Adrenal gland (tissue), 12 donors: Measurements from ENCODE around the gene NOC2L. TPM values are rescaled to one million over a fixed set of nuclear protein-coding genes. Genes with fewer than 3 reads are reported as not detected.
A peak's percentile ranks its signal among the peaks of the same experiment; 100 is the strongest.
"Not testable (repeated sequence)": the region's sequence is repeated elsewhere in the genome, so short reads cannot be mapped to it uniquely, and the experiment has no call there.

Experiments used
- DNase-seq, 7 donors: peaks; one replicate each; pipeline ENCODE4 v3.0.0-alpha.2; 2019 to 2020
- H3K27ac ChIP-seq, 5 donors: fragments of 200-600 bp; sonication (generic) in 4 of 5; 1 replicate in 3 of 5; 2 replicates in 2 of 5; pipeline versions ENCODE4 v1.5.1 to v1.8.0; 2016 to 2020; ENCODE audit warnings: mild to moderate bottlenecking in 1 of 5
- H3K27me3 ChIP-seq: fragments of 200-600 bp; 2 replicates; pipeline ENCODE4 v1.8.0; 2021
- H3K36me3 ChIP-seq, 2 donors: fragments of 200-600 bp; replicated peaks in 1 of 2; 1 replicate in 1 of 2; 2 replicates in 1 of 2; pipeline versions ENCODE4 v1.5.1 to v1.8.0; 2018 to 2022
- H3K4me1 ChIP-seq, 2 donors: fragments of 200-600 bp; replicated peaks in 1 of 2; 1 replicate in 1 of 2; 2 replicates in 1 of 2; pipeline versions ENCODE4 v1.5.1 to v1.8.0; 2018 to 2021
- H3K4me3 ChIP-seq, 4 donors: fragments of 200-600 bp; sonication (generic) in 3 of 4; one replicate each; pipeline ENCODE4 v1.5.1; 2016 to 2018
- H3K9me3 ChIP-seq, 3 donors: fragments of 200-600 bp; sonication (generic) in 1 of 3; replicated peaks in 1 of 3; 1 replicate in 2 of 3; 2 replicates in 1 of 3; pipeline versions ENCODE4 v1.5.1 to v1.8.0; 2016 to 2021
- CTCF ChIP-seq, 6 experiments: fragments of 450-650 bp in 4 of 6; fragments of 200-600 bp in 2 of 6; sonication (generic) in 1 of 6; IDR thresholded peaks; 1 replicate in 5 of 6; 2 replicates in 1 of 6; pipeline versions ENCODE4 v1.5.1 to v1.8.0; 2016 to 2021; ENCODE audit warnings: antibody characterized with exemption in 6 of 6, mild to moderate bottlenecking in 2 of 6, moderate library complexity in 1 of 6
- POLR2A ChIP-seq, 2 donors: fragments of 450-650 bp; IDR thresholded peaks; one replicate each; pipeline ENCODE4 v1.6.1; 2017; ENCODE audit warnings: antibody characterized with exemption in 2 of 2, mild to moderate bottlenecking in 2 of 2, moderate library complexity in 1 of 2
- whole genome bisulfite sequencing, 4 donors: extraction: QIAGEN DNeasy Blood & Tissue Kit in 2 of 4; methylation state at CpG; one replicate each; pipeline versions ENCODE4 v1.1.5 to v1.1.7; 2013 to 2017; 5-methylcytosine and 5-hydroxymethylcytosine counted together
- intact Hi-C, 2 donors: fragments of 100-400 bp; cut with DNase I; formaldehyde crosslinking; loops; one replicate each; pipeline versions ENCODE4 v1.14.1 to v1.15.0; 2022 to 2023
- polyA plus RNA-seq, 3 donors: library from polyadenylated mRNA; stranded (reverse); fragments of 200-250 nt in 2 of 3; fragments of 350-450 nt in 1 of 3; fragmentation: Illumina TruSeq in 1 of 3; extraction: RNeasy Lipid Tissue Mini Kit (QIAGEN cat#74804) in 1 of 3; gene quantifications; one replicate each; pipeline ENCODE4 v1.2.3, GENCODE V29; 2013 to 2014
- total RNA-seq, 9 donors: library from RNA; depleted of rRNA in 4 of 9; stranded (reverse); fragments of >200 nt in 4 of 9; fragments of 120-200 nt in 1 of 9; fragmentation: NEBNext Ultra II Directional in 1 of 9; extraction: Animal tissue kit (Norgen Biotek cat#: 25700) in 1 of 9; gene quantifications; one replicate each; pipeline versions ENCODE4 v1.1.0 to v1.2.4, GENCODE V29; 2013 to 2023
- donor health status: healthy with polysubstance abuse.
- donor health status: Bipolar disorder and iron deficiency.
- donor health status: DM: yes; HTN: yes; CAD: no.
- donor health status: DM: no; HTN: no; CAD: no.
- donor health status: DM: no; HTN: no; CAD: no.
- donor health status: DM: yes; HTN: yes; CAD: no.

Gene NOC2L
- total and polyA plus RNA-seq, 12 donors, result 22.4 to 97.7 (median 43.6) TPM

- 82 to 87% (median 86%) methylated on average over 27 to 60 of the region's 60 CpGs for WGBS, 4 donors
- no peaks in the 10 kb centered on the region for H3K9me3 ChIP-seq
- no peaks in the 10 kb centered on the region for H3K4me1 ChIP-seq
- H3K27me3 ChIP-seq, result peaks cover 40% of the 10 kb centered on the region
- H3K36me3 ChIP-seq, result no peaks in the 10 kb centered on the region
- no peak for DNase-seq
- intact Hi-C loops, result loop anchor here in 1 of 2 donors (10.0 kb wide), 1 partner anchor 74 kb away; no protein-coding TSS in a partner anchor
- no peak overlapping the region for H3K27ac ChIP-seq
- H3K4me3 ChIP-seq, result no peak overlapping the region
- TF ChIP-seq POLR2A (IDR thresholded peaks at IDR 0.05) (no peak), CTCF (IDR thresholded peaks at IDR 0.05) (no peak)
Observed at GRCh38 chr1:978835-979743, 20.0 kb upstream of the NOC2L start.

- H3K4me3 ChIP-seq, result no peak overlapping the region
- no peaks in the 10 kb centered on the region for H3K36me3 ChIP-seq
- WGBS, 4 donors, result 85 to 91% (median 88%) methylated on average over 14 to 44 of the region's 44 CpGs
- intact Hi-C loops, result loop anchor here in 1 of 2 donors (10.0 kb wide), 1 partner anchor 73 kb away; no protein-coding TSS in a partner anchor
- H3K9me3 ChIP-seq, result no peaks in the 10 kb centered on the region
- TF ChIP-seq CTCF (IDR thresholded peaks at IDR 0.05) (no peak), POLR2A (IDR thresholded peaks at IDR 0.05) (no peak)
- no peaks in the 10 kb centered on the region for H3K4me1 ChIP-seq
- H3K27ac ChIP-seq, result no peak overlapping the region
- H3K27me3 ChIP-seq, result peaks cover 48% of the 10 kb centered on the region
- no peak for DNase-seq
Observed at GRCh38 chr1:978069-978834, 19.2 kb upstream of the NOC2L start.

- DNase-seq, H3K27ac ChIP-seq, H3K4me3 ChIP-seq, H3K9me3 ChIP-seq, H3K4me1 ChIP-seq, H3K36me3 ChIP-seq: not testable (repeated sequence)
- H3K27me3 ChIP-seq, result peaks cover 48% of the 10 kb centered on the region
- 58 to 75% methylated on average over 13 to 15 of the region's 39 CpGs; no CpG with 5 or more reads in 2 of the 4 donors for WGBS, 4 donors
- intact Hi-C loops, result loop anchor here in 1 of 2 donors (10.0 kb wide), 1 partner anchor 72 kb away; no protein-coding TSS in a partner anchor
Observed at GRCh38 chr1:976791-977190, 17.7 kb upstream of the NOC2L start.

GRCh38 chr1:975896-976683 lies 17.0 kb upstream of the NOC2L start:
- Histone ChIP-seq H3K4me1 (no peaks in the 10 kb centered on the region), H3K27ac (no peak overlapping the region), H3K36me3 (no peaks in the 10 kb centered on the region), H3K4me3 (no peak overlapping the region), H3K9me3 (no peaks in the 10 kb centered on the region), H3K27me3 (peaks cover 51% of the 10 kb centered on the region)
- 3 to 30% (median 4%) methylated on average over 2 to 40 of the region's 40 CpGs for whole genome bisulfite sequencing, 4 donors
- intact Hi-C loops, result loop anchor here in 1 of 2 donors (10.0 kb wide), 1 partner anchor 71 kb away; no protein-coding TSS in a partner anchor
- DNase-seq, result peak in 5 of 7 donors; percentile 43 to 82 (median 65)
- TF ChIP-seq CTCF (IDR thresholded peaks at IDR 0.05) (peak; percentile 23 to 72 (median 49)), POLR2A (IDR thresholded peaks at IDR 0.05) (no peak)
